Adrenal gland (tissue), 5 donors: ENCODE data around the gene RBPJ.

Experiments
- POLR2A ChIP-seq, 2 donors: fragments of 450-650 bp; IDR thresholded peaks; one replicate each; pipeline ENCODE4 v1.6.1; 2017; ENCODE audit warnings: antibody characterized with exemption in 2 of 2, mild to moderate bottlenecking in 2 of 2, moderate library complexity in 1 of 2
- TF ChIP-seq, protein P1 (sequence below), 6 experiments: fragments of 450-650 bp in 4 of 6; fragments of 200-600 bp in 2 of 6; sonication (generic) in 1 of 6; IDR thresholded peaks; 1 replicate in 5 of 6; 2 replicates in 1 of 6; pipeline versions ENCODE4 v1.5.1 to v1.8.0; 2016 to 2021; ENCODE audit warnings: antibody characterized with exemption in 6 of 6, mild to moderate bottlenecking in 2 of 6, moderate library complexity in 1 of 6
- donor health status: DM: no; HTN: no; CAD: no.

DNA sequence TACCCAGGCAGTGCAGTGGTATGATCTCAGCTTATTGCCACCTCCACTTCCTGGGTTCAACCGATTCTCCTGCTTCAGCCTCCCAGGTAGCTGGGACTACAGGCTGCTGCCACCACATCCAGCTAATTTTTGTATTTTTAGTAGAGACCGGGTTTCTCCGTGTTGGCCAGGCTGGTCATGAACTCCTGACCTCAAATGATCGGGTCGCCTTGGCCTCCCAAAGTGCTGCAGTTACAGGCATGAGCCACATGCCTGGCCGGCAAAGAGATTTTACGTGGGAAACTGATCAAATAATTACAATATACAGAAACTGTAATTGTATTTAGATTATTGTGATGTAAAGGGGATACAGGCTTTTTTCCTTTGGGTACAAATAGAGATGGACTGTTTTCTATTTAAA, 33.7 kb downstream of the RBPJ start:
- TF ChIP-seq, protein P1, sequence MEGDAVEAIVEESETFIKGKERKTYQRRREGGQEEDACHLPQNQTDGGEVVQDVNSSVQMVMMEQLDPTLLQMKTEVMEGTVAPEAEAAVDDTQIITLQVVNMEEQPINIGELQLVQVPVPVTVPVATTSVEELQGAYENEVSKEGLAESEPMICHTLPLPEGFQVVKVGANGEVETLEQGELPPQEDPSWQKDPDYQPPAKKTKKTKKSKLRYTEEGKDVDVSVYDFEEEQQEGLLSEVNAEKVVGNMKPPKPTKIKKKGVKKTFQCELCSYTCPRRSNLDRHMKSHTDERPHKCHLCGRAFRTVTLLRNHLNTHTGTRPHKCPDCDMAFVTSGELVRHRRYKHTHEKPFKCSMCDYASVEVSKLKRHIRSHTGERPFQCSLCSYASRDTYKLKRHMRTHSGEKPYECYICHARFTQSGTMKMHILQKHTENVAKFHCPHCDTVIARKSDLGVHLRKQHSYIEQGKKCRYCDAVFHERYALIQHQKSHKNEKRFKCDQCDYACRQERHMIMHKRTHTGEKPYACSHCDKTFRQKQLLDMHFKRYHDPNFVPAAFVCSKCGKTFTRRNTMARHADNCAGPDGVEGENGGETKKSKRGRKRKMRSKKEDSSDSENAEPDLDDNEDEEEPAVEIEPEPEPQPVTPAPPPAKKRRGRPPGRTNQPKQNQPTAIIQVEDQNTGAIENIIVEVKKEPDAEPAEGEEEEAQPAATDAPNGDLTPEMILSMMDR (IDR thresholded peaks at IDR 0.05), result no peak
- TF ChIP-seq POLR2A (IDR thresholded peaks at IDR 0.05), result no peak
